Right lobe of liver (tissue), 6 donors: ENCODE results near the gene SWAP70. TPM values are rescaled to one million over a fixed set of nuclear protein-coding genes. Genes with fewer than 3 reads are reported as not detected.

Experiments
- ATAC-seq, 4 donors: fragments of 200-7000 bp; cut with Tn5 transposase; one replicate each; pipeline ENCODE4 v1.9.1; 2020; ENCODE audit warnings: mild to moderate bottlenecking in 4 of 4, moderate library complexity in 4 of 4
- DNase-seq, 3 donors: peaks; one replicate each; pipeline ENCODE4 v3.0.0-alpha.2; 2020
- H3K27ac ChIP-seq, 3 donors: fragments of 200-600 bp; one replicate each; pipeline ENCODE4 v1.8.0; 2022
- H3K27me3 ChIP-seq, 2 donors: fragments of 200-600 bp; one replicate each; pipeline ENCODE4 v1.8.0; 2022
- H3K36me3 ChIP-seq, 4 donors: fragments of 200-600 bp; sonication (generic) in 1 of 4; one replicate each; pipeline versions ENCODE4 v1.5.1 to v1.8.0; 2017 to 2022; ENCODE audit warnings: control low read depth in 1 of 4
- H3K4me1 ChIP-seq, 4 donors: fragments of 200-600 bp; sonication (generic) in 1 of 4; one replicate each; pipeline versions ENCODE4 v1.5.1 to v1.8.0; 2017 to 2022; ENCODE audit warnings: control low read depth in 1 of 4
- H3K4me3 ChIP-seq, 3 donors: fragments of 200-600 bp; one replicate each; pipeline ENCODE4 v1.8.0; 2022
- H3K9me3 ChIP-seq, 4 donors: fragments of 200-600 bp; sonication (generic) in 1 of 4; one replicate each; pipeline versions ENCODE4 v1.5.1 to v1.8.0; 2017 to 2022; ENCODE audit warnings: control low read depth in 1 of 4
- POLR2A ChIP-seq: fragments of 450-650 bp; IDR thresholded peaks from one replicate; pipeline ENCODE4 v1.6.1; 2017; ENCODE audit warnings: antibody characterized with exemption, mild to moderate bottlenecking
- WGBS: methylation state at CpG from one replicate; pipeline ENCODE4 v1.1.6; 2018; ENCODE audit warnings: low coverage, low lambda C conversion rate; ENCODE audit not compliant: insufficient coverage; ENCODE audit errors: missing lambda C conversion rate; 5-methylcytosine and 5-hydroxymethylcytosine counted together
- intact Hi-C, 2 donors: fragments of 100-400 bp; cut with DNase I; formaldehyde crosslinking; loops; one replicate each; pipeline versions ENCODE4 v1.11.2 to v1.14.1; 2022
- total RNA-seq, 6 experiments: library from RNA; depleted of rRNA in 2 of 6; stranded (reverse); fragments of >200 nt in 2 of 6; fragmentation: NEBNext Ultra II Directional in 3 of 6; extraction: Animal tissue kit (Norgen Biotek cat#: 25700) in 3 of 6; gene quantifications; one replicate each; pipeline versions ENCODE4 v1.1.0 to v1.2.4, GENCODE V29; 2016 to 2023
- TF ChIP-seq, protein P1 (sequence below), 4 donors: fragments of 200-600 bp in 3 of 4; fragments of 450-650 bp in 1 of 4; IDR thresholded peaks; one replicate each; pipeline versions ENCODE4 v1.5.1 to v1.8.0; 2016 to 2022; ENCODE audit warnings: antibody characterized with exemption in 4 of 4, mild to moderate bottlenecking in 2 of 4
- donor health status: DM: no; HTN: yes; CAD: no.
- donor health status: DM: no; HTN: no; CAD: no.
- donor health status: DM: no; HTN: no; CAD: no.
- donor health status: DM: no; HTN: yes; CAD: no.
- donor health status: DM: no; HTN: yes; CAD: no.

SWAP70 gene
- total RNA-seq, 6 experiments from 2014 or later = 3.2 to 13.5 (median 7.4) TPM

DNA sequence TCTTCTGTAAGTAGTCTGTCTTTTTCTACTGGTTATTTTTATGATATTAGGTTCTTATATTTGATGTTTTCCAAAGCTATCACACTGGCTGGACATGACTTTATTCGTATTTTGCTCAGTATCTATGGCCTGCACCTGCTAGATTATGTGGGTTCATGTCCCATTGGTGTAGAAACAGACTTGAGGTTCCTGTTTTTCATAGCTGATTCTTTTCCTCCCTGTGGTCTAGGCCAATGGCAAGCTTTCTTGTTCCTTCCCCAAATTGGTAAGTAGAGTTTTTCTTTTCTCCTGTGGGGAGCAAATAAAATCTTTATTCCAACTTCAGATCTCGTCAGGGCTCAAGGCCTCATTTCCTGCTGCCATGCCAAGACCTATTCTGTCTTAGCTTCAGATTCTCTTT is 30.2 kb upstream of the SWAP70 start:
- intact Hi-C loops = no loop called here
- Histone ChIP-seq H3K4me1 (no peaks in the 10 kb centered on the region), H3K9me3 (no peaks in the 10 kb centered on the region), H3K27me3 (no peaks in the 10 kb centered on the region), H3K4me3 (no peak overlapping the region), H3K36me3 (no peaks in the 10 kb centered on the region), H3K27ac (no peak overlapping the region)
- no peak for TF ChIP-seq POLR2A
- TF ChIP-seq, protein P1, sequence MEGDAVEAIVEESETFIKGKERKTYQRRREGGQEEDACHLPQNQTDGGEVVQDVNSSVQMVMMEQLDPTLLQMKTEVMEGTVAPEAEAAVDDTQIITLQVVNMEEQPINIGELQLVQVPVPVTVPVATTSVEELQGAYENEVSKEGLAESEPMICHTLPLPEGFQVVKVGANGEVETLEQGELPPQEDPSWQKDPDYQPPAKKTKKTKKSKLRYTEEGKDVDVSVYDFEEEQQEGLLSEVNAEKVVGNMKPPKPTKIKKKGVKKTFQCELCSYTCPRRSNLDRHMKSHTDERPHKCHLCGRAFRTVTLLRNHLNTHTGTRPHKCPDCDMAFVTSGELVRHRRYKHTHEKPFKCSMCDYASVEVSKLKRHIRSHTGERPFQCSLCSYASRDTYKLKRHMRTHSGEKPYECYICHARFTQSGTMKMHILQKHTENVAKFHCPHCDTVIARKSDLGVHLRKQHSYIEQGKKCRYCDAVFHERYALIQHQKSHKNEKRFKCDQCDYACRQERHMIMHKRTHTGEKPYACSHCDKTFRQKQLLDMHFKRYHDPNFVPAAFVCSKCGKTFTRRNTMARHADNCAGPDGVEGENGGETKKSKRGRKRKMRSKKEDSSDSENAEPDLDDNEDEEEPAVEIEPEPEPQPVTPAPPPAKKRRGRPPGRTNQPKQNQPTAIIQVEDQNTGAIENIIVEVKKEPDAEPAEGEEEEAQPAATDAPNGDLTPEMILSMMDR (IDR thresholded peaks at IDR 0.05) = no peak
- 27% methylated on average over 2 of the region's 2 CpGs for WGBS
- DNase-seq = no peak
- ATAC-seq = no peak

DNA sequence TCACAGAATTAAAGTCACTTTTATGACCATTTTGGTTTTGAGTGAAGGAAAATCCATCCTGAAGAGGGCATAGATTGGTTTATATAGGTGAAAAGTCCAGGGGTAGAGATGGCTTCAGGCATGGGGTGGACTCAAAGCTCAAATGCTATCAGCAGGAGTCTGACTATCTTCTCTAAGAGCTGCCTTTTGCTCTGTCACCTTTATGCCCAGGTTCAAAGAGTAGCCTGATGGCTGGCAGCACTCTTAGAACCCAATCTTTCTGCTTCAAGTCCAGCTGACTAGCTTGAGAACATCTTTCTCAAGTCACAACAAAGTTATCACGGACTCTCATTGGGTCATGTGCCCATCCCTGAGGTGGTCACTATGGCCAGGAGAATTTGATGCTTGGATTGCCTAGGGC is 27.2 kb upstream of the SWAP70 start:
- no peaks in the 10 kb centered on the region for H3K4me1 ChIP-seq
- TF ChIP-seq, protein P1 (IDR thresholded peaks at IDR 0.05) = no peak
- TF ChIP-seq POLR2A = no peak
- intact Hi-C loops = no loop called here
- ATAC-seq = no peak
- H3K27me3 ChIP-seq = no peaks in the 10 kb centered on the region
- 57% methylated on average over 1 of the region's 1 CpG for WGBS
- H3K36me3 ChIP-seq = no peaks in the 10 kb centered on the region
- H3K4me3 ChIP-seq = no peak overlapping the region
- DNase-seq = no peak
- no peaks in the 10 kb centered on the region for H3K9me3 ChIP-seq
- H3K27ac ChIP-seq = no peak overlapping the region

DNA sequence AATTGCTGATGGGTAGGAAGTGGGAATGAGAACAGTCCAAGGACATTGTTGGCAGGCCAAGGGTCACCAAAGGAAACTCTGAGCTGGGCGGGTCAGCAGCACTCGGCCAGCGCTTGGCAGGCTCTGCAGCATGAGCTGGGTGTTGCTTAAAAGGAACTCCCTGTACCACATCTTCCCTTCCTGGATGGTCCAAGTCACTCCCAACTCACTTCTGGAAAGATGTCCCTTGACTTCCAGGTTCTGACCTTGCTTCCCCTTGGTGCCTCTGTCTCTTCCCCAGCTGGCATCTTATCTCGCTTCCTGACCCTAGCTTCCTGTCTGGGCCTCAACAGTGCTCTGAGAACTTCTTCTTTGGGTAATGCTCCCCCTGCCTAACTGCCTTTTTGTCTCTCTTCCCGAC is 24.8 kb upstream of the SWAP70 start:
- no peak overlapping the region for H3K4me3 ChIP-seq
- no peaks in the 10 kb centered on the region for H3K9me3 ChIP-seq
- no peak for TF ChIP-seq POLR2A
- TF ChIP-seq, protein P1 (IDR thresholded peaks at IDR 0.05) = no peak
- H3K36me3 ChIP-seq = no peaks in the 10 kb centered on the region
- H3K4me1 ChIP-seq = no peaks in the 10 kb centered on the region
- no peaks in the 10 kb centered on the region for H3K27me3 ChIP-seq
- intact Hi-C loops = no loop called here
- H3K27ac ChIP-seq = no peak overlapping the region
- 75% methylated on average over 5 of the region's 5 CpGs for WGBS
- DNase-seq (no peak), ATAC-seq (peak; percentile 62 to 83 (median 73))

DNA sequence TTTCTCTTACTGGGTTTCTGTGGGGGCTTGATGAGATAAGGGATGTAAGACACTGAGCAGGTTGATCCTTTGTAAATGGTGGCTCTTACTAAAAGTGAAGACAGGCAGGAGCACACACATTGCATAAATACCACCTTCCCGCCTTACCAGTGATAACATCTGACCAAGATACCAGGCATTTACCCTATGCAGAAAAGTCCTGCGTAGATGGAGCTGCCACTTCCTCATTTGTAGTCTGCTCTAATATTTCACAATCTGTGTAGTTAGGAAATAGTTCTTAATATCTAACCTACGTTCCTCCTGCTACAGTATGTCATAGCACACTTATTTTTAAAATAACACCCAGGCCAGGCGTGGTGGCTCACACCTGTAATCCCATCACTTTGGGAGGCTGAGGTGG is 23.9 kb upstream of the SWAP70 start:
- Histone ChIP-seq H3K36me3 (no peaks in the 10 kb centered on the region), H3K4me1 (no peaks in the 10 kb centered on the region), H3K27ac (no peak overlapping the region), H3K4me3 (no peak overlapping the region), H3K9me3 (no peaks in the 10 kb centered on the region), H3K27me3 (no peaks in the 10 kb centered on the region)
- TF ChIP-seq, protein P1 (IDR thresholded peaks at IDR 0.05) = no peak
- no peak for TF ChIP-seq POLR2A
- 52% methylated on average over 4 of the region's 4 CpGs for WGBS
- intact Hi-C loops = no loop called here
- DNase-seq (no peak), ATAC-seq (peak; percentile 43 to 73 (median 58))

DNA sequence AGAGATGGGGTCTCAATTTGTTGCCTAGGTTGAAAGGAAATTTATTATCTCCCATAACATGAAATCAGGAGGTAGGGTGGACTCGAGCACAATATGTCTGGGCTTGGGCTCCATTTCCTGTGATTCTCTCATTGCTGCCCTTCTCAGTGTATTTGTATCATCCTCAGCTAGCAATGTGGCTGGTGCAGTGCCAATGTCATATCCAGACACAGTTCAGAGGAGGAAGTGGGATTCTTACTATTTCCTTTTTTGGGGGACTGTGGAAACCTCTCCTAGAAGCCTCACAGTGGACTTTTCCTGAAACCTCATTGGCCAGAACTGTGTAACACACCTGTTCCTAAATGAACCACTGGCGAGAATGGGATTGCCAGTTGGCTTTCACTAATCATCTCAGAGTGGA is 21.0 kb upstream of the SWAP70 start:
- Histone ChIP-seq H3K27me3 (no peaks in the 10 kb centered on the region), H3K9me3 (no peaks in the 10 kb centered on the region), H3K4me1 (no peaks in the 10 kb centered on the region), H3K36me3 (no peaks in the 10 kb centered on the region), H3K4me3 (no peak overlapping the region), H3K27ac (no peak overlapping the region)
- DNase-seq (no peak), ATAC-seq (peak in 2 of 4 donors; percentile 18 to 29)
- intact Hi-C loops = no loop called here
- no peak for TF ChIP-seq POLR2A
- TF ChIP-seq, protein P1 (IDR thresholded peaks at IDR 0.05) = no peak
- WGBS = 74% methylated on average over 2 of the region's 2 CpGs
